ENCODE results near the gene BACE2. TPM values are rescaled to one million over a fixed set of nuclear protein-coding genes. Genes with fewer than 3 reads are reported as not detected.

The BACE2 gene
- total RNA-seq, 1 experiment from 2014 or later = 502 TPM

DNA sequence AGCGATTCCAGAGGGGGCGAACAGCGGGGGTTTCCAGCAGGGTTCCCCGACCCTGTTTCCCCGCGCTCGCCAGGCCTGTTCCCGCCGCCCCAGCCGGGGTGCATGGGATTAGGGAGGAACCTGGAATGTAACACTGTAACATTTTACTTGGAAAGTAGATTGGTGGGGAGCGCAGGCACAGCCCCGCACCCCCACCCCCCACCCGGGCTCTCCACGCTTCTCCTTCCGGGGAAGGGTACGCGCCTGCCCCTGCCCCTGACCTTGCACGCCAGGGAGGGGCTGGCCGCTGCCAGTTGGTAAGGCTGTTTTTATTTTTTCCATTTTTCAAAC is 149.1 kb downstream of the BACE2 start:
- no peak for DNase-seq (ENCODE audit: low read depth, low spot score)
- in situ Hi-C loops (cut with HindIII; ENCODE audit: low pct_unique_long_range_greater_than_20kb, low sequenced_read_pairs) = no loop called here

DNA sequence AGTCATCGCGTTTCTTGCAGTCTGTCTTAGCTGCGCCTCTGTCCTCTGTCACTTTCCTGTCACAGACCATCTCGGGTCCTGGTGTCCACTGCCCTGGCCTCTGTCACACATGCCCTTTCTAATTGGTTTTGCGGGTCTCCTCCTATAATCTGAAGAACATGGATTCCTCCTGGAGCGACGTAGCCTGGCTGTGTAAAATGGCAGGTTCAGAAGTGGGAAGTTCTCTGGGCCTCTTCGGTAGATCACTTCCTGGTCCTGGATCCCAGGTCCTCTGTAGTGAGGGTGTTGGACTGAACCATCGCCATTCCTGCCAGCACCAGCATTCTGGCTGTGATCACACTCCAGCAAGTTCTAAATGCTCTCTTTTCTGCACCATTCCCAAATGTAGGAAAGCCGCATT is 149.5 kb downstream of the BACE2 start:
- no peak for DNase-seq (ENCODE audit: low read depth, low spot score)
- in situ Hi-C loops (cut with HindIII; ENCODE audit: low pct_unique_long_range_greater_than_20kb, low sequenced_read_pairs) = no loop called here

DNA sequence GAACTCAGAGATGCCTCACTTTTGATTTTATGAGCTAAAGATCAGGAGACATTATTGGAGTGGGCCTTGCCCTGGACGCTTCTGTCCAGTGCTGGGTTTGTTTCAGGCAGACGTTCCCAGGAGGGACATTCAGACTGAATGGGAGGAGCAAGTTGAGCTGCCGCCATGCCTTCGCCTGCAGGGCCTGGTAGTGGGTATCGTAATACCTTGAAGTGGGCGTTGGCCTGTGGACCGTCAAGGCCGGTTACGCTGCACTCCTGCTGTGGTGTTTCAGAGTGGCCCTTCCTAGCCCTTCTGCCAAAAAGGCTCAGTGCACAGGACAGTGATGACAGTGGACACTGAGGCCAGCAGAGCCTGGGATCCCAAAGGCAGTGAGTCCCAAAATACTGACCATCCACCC is 150.3 kb downstream of the BACE2 start:
- no peak for DNase-seq (ENCODE audit: low read depth, low spot score)
- in situ Hi-C loops (cut with HindIII; ENCODE audit: low pct_unique_long_range_greater_than_20kb, low sequenced_read_pairs) = no loop called here

- in situ Hi-C loops (cut with HindIII; ENCODE audit: low pct_unique_long_range_greater_than_20kb, low sequenced_read_pairs) = no loop called here
- no peak for DNase-seq (ENCODE audit: low read depth, low spot score)
These were observed 151.3 kb downstream of the BACE2 start for GRCh38 chr21:41319273-41319672.

GRCh38 chr21:41321211-41321907 is 153.4 kb downstream of the BACE2 start:
- in situ Hi-C loops (cut with HindIII; ENCODE audit: low pct_unique_long_range_greater_than_20kb, low sequenced_read_pairs) = no loop called here
- DNase-seq (ENCODE audit: low read depth, low spot score) = no peak

GRCh38 chr21:41321908-41322495 is 154.0 kb downstream of the BACE2 start:
- DNase-seq (ENCODE audit: low read depth, low spot score) = no peak
- in situ Hi-C loops (cut with HindIII; ENCODE audit: low pct_unique_long_range_greater_than_20kb, low sequenced_read_pairs) = no loop called here

GRCh38 chr21:41322496-41323382 is 154.8 kb downstream of the BACE2 start:
- in situ Hi-C loops (cut with HindIII; ENCODE audit: low pct_unique_long_range_greater_than_20kb, low sequenced_read_pairs) = no loop called here

GRCh38 chr21:41325138-41325912 is 157.4 kb downstream of the BACE2 start:
- DNase-seq (ENCODE audit: low read depth, low spot score) = peak; percentile 58
- in situ Hi-C loops (cut with HindIII; ENCODE audit: low pct_unique_long_range_greater_than_20kb, low sequenced_read_pairs) = no loop called here

More at GRCh38 chr21:41322496-41323382, 154.8 kb downstream of the BACE2 start:
- no peak for DNase-seq (ENCODE audit: low read depth, low spot score)

DNA sequence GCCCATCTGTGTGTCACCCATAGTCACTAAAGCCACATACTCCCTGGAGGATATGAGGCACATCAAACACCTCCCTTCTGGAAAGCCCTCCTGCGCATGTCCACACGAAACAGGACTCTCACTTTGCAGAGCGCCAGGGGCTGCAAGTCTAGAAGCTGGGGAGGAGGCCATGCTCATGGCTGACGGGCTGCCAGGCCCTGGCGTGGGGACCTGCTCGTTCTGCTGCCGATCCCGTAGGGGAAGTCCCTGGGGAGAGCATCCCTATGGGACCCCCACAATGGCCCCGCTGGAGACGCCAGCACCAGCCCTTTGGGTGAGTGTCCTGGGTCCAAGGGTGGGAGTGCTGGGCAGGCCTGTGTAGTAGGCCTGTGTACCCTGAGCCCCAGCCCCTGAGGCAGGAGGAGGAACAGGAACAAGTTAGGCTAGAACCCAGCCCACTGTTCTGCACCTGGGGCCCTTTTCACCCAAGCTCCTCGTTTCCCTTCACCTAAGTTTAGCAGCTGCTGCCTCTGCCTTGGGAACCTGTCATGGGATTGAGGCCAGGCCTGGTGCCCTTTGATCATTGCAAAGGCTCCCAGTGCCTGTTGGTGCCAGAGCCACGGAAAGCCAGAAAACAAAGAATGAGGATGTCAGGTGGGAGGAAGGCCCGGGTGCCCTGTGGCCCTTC is 158.6 kb downstream of the BACE2 start:
- in situ Hi-C loops (cut with HindIII; ENCODE audit: low pct_unique_long_range_greater_than_20kb, low sequenced_read_pairs) = no loop called here
- DNase-seq (ENCODE audit: low read depth, low spot score) = no peak

DNA sequence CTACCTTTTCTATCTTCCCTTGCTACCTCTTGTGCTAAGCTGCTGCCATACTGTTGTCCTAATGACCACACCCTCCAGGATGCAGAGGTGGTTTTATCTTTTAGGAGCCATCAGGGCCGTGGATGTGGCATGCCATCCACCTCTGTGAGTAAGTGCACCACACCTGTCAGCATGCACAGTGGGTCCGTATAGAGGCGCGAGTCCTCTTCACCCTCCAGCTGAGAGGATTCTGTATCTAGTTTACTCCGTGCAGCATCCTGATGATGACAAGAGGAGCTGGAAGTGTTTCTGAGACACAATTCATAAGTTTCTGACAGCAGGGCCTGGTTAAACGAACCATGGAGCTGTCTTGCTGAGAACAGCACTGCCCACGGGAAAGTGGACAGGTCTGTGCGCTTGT is 159.8 kb downstream of the BACE2 start:
- DNase-seq (ENCODE audit: low read depth, low spot score) = no peak
- in situ Hi-C loops (cut with HindIII; ENCODE audit: low pct_unique_long_range_greater_than_20kb, low sequenced_read_pairs) = no loop called here

DNA sequence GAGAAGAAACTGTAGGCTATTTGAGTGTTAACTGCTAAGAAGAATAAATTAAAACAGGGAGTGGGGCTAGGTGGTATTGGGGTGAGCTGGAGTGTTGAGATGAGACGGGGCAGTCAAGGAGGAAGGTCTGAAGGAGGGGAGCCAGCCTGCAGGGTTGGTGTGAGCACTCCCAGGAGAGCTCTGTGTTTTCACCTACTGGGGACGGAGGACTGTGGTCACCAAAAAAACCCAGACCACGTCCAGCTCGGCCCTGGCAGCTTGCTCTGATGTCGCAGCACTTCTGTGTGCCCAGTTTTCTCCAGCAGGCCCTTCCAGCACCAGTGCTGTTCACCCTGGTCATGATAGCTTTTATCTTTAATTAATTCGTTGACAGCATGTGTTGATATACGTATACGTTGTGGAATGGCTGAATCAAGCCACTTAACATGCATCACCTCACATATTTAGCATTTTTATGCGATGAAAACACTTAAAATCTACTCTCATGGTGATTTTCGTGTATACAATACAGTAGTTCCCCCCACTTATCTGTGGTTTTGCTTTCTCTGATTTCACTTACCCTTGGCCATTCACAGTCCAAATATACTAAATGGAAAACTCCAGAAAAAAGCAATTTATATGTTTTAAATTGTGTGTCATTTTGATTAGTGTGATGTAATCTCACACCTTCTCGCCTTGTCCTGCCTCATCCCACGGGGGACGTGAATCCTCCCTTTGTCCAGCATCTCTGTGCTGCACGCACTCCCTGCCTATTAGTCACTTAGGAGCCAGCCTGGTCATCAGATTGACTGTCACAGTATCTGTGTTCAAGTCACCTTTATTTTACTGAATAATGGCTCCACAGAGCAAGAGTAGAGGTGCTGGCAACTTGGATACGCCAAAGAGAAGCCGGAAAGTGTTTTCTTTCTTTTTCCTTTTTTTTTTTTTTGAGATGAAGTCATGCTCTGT is 161.0 kb downstream of the BACE2 start:
- no peak for DNase-seq (ENCODE audit: low read depth, low spot score)

More for the DNA sequence above, 161.0 kb downstream of the BACE2 start:
- in situ Hi-C loops (cut with HindIII; ENCODE audit: low pct_unique_long_range_greater_than_20kb, low sequenced_read_pairs) = no loop called here

Small RNAs within 50 kb of the gene (small RNA-seq; reads per million reads assigned to genes)
- gene MIR3197 = 0 reads per million in 2 experiments

Other genes starting within 250 kb of the BACE2 start
- not detected in 2 replicates for gene FAM3B, start 148.6 kb downstream of the BACE2 start, total RNA-seq (2014; rRNA removed; shearing (Covaris generic))
- not detected in 2 replicates for gene MX2, start 193.9 kb downstream of the BACE2 start, total RNA-seq (2014; rRNA removed; shearing (Covaris generic))